ENCODE measurements around the gene STAT1.

The STAT1 gene

DNA sequence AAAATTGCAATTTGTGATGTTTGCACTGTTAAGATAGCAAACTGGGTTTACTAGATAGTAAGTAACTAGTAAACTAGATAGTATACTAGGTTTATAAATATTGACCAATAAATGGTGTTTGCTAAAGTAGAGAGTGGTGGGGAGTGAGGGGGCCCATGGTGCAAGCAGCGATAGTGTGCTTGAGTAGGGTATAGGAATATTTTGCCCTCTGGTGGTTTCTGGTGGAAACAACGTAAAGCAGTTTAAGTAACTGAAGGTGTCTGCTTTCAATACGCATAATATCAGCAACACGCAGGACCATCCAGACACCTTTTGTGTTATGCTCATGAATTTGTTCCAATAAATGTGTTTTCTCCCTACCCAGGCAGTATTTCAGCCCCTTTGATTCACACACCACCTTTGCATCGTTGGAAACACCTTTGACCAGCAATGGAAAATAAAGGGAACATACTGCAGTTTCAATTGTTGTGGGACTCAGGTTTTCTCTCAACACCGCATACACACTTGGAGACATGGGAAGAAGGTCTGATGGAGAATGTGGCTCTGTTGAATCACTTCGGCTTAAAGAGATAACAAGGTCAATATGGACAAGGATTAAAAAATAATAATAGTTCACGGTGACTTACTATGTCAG, 16.7 kb upstream of the STAT1 start:
- peak; percentile 55 for DNase-seq

DNA sequence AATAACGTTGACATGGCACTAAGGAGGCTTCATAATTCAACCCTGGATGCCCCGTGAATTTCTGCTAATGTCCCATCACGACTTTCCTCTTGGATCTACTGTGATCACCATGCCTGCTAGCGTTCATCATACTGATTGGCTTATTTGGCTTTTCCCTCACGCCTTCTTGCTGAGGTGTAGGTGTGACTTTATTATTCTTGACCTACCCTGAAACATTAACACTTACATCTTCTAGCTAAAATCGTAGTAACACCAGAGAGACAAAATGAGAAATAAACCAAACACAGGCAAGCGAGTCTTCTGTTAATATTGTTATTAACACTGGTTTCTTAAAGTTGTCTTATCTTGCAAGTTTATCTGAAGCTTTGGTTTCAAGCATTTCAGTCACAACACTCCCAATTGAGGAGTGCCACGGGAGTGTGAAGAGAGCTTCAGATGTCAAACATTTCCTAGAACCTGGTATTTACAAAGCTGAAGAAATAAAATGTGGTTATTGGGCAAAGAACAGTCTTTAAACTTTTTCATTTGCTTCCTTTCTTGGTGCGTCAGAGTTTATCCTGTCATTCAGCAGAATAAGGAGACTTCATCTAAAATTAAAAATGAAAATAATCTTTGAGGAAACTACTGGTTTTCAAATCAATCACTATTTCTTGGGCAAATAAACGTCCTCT, 15.4 kb upstream of the STAT1 start:
- no peak for DNase-seq

DNA sequence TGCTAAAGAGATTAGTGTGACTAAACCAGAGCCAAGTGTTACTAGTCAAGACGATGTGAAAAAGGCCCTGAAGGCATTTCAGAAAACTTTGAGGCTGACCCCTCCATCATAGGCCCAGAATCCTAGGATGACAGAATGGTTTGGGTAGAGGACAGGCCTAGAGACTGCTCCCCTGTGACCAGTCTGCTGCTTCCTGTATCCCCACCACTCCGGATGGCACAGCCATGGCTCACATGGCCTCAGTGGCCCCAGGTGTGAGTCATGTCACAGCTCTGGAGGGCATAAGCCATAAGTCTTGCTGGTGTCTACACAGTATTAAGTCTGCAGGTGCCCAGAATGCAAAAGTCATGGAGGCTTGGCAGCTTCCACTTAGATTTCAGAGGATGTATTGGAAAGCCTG, 12.4 kb upstream of the STAT1 start:
- DNase-seq: no peak

DNA sequence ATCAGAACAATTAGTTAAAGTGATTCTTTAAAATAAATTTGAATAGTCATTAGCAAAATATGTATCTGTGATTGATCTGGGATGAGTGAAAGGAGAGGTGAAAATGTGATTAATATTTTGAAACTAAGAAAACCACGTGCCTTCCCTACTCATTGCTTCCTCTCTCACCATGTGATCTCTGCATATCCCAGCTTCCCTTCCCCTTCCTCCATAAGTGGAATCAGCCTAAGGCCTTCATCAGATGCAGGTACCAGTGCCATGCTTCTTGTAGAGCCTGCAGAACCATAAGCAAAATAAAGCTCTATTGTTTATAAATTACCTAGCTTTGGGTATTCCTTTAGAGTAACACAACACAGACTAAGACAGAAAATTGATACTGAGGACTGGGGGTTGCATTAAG, 11.2 kb upstream of the STAT1 start:
- DNase-seq: no peak

DNA sequence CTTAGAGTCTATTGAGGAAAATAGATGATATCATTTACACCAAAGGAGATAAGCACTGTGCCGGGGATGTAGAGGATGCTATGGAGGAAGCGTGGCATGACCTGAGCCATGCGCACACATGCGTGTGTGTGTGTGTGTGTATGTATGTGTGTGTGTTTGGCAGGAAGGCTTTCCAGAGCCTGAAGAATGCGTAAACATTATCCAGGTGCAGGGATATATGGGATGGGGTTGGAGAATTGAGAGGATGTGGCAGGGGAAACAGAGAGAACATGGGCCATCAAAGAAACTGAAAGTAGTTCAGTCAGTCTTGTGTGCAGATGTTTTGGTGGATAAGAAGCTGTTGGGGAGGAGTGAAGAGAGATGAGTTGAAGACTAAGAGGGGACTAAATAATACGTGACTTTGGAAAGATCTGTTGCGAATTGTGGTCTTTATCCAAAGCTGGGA, 9.3 kb upstream of the STAT1 start:
- no peak for DNase-seq

DNA sequence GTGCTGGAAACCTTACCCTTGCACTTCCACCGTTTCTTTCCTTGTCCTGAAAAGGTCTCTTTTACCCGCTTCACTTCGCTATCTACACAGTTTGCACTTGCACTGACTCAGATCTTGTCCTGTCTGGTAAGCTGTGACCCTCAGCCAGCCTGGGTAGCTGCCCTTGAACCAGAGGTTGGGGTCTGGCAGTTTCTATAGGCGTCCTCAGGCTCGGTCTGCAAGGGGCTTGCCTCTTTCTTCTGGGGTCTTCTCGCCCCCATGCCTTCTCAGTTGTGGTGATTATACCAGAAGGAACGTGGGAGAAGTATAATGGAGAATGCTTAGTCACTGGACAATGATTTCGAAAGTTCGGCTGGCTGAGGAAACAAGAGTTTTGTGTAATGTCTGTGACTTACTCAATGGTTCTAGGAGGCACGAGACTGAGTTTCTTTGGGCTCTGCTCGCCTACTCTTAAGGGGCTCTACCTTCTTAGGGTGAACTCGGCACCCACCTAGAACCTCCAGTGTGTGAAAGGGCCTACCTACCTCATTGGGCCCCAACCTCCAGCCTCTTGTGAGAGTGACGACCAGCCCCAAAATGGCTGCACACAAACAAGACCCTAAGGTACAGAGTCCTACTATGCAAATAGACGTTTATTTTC, 6.9 kb upstream of the STAT1 start:
- DNase-seq: peak; percentile 69

DNA sequence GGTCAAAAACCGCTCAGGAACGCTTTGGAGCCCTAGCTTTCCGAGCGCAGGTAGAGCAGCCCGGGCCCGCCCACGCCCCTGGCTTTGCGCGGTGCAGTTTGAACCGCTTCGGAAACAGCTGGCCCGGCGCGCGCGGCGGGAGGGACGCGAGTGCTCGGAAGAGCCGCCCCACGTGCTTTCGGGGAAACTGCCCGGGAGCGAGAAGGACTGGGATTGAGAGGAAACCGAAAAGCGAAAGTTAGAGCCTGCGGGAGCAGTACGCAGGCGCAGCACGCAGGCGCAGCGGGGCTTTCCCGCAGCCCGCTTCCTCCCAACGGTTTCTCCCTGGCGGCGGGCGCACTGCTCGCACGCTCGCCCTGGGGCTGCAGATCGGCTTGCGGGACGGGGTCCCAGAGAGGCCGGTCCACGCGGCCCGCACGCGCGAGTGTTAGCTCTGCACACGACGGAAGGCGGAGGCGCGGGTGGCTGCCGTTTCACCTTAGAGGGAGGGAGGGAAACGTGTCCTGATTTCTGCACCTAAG, 6.3 kb upstream of the STAT1 start:
- DNase-seq: peak; percentile 92

DNA sequence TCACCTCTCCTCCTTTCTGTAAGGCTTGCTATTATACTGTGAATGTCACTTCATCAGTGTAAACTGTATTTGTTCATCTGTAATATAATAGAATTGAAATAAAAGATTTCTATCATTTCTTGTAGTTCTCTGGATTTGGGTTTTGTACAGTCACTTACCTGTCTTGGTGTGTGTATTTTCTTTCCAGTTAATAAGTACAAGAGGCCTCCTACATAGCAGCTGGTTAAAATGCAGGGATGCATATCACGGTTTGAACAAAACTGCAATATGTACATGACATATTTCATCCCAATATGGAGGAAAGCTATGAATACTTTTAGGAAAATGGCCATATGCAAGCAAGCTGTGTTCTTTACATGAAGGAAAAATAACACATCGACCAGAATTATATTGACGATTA, 5.4 kb upstream of the STAT1 start:
- DNase-seq: no peak

DNA sequence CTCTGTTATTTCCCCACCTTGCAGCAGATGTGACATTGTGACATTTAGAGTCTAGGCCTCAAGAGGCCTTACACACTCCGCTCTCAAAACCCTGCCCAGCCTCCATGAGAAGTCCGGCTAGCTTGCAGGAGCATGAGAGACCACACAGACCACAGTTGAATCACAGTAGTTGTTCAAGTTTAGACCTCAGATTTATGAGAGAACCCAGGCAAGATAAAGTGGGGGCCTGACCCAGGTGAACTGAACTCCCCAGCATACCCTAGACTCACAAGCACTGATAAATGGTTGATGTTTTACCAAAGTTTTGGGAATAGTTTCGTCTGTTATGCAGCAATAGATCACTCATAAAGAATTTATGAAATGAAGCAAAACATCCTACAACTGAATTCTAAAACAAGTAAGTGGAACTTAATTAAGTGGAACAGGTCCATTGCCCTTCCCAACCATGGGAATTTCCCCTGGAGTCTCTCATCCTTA, 4.7 kb upstream of the STAT1 start:
- DNase-seq: no peak

DNA sequence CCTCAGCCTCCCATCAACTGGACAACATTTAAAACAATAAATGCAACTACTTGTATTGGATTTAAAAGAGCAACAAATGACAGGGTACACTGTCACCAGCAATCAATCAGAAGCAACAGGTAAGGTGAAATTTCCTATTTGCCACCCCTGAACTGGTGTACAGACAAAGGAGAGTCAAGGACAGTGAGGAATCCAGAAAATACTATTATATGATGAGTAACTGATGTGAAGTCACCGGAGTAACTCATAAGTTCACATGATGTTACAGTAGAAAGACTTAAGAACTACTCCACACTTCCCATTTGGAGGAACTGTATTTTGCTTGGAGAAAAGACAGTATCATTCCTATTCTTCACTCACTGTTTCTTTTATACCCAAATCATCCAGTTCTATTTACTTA, 4.1 kb upstream of the STAT1 start:
- no peak for DNase-seq

DNA sequence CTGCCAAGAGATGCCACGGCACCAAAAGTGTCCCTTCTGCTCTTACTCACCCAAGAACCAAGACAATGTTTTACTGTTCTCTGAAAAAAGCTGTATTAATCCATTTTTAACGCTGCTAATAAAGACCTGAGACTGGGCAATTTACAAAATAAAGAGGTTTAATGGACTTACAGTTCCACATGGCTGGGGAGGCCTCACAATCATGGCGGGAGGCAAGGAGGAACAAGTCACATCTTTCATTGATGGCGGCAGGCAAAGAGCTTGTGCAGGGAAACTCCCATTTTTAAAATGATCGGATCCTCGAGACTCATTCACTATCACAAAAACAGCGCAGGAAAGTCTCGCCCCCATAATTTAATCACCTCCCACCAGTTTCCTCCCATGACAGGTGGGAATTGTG, 1.9 kb upstream of the STAT1 start:
- DNase-seq: no peak

DNA sequence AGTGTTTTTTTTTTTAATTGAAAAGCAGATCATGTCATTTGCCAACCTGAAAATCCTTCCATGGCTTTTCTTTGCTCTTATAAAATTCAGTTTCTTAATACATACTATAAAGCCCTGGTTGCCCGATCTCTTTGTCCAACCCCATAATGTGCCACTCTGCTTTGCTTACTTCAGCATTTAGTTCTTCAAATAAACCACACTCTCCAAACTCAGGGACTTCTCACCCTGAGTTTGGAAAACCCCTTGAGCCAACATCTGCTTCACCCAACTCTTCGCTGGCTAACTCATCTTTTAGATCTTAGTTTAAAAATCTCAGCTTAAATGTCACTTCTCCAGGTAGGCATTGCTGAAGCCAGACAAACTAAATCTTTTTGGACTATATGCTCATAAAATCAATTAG, 1.3 kb upstream of the STAT1 start:
- no peak for DNase-seq

DNA sequence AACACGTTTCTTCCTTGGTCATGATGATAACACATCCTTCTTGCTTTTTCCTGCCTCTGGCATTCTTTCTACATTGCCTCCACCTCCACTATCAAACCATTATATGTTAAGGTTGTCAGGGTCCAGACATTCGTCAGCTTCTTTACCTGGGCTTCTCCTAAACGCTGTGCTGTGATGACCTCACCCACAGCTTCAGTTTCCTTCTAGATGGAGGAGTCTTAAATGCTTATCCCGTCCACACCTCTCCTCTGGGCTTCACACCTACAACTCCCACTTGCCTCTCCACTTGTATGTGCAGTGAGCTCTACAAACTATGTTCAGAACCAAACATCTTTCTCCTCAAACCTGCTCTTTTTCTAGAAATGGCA, 666 bp upstream of the STAT1 start:
- no peak for DNase-seq

DNA sequence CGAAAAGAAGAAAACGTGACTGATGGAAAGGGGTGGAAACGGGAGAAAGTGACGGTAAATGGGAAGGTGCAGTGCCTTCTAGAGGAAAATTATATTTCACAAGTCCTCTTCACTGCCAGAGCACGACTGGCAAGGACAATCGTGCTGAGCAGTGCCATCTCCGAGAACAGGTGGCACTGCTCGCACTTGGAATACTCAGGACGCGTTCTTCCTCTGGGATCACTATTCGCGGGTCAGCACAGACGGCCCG, 364 bp downstream of the STAT1 start:
- no peak for DNase-seq

DNA sequence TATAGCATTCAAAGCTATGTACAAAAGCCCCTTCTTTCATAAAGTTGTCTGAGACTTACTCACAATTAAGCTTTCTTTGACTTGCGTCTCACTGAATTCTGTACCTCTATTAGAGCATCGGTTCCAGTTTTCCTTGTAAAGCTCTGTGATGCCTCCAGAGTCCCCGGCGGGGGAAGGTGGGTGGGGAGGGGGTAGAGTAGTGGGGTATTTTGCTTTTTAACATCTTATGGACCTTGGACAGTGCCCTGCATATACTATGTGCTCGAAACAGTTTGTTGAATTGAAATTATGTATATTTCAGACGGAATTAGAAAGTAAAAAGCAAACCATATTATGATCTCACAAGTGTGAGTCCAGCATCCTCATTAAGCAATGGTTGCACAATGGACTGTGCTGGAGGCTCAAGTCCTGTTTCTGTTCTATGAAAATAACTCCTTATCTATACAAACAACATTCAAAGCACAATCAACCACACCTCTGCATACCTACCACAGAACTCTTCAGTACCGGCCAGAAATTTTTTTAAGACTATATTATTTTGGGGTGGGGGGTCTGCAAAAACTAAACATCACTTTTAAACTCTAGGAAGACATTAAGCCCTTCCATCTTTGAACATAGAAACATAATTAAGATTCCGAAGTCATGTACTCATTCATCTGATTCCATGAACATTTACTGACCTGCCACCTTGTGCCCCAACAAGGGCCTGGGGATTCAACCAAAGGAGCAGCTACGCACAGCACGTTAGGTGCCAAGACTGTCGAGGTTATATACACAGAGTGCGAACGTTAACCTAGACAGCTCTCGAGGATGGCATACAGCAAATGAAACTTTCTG, 908 bp downstream of the STAT1 start:
- DNase-seq: no peak

DNA sequence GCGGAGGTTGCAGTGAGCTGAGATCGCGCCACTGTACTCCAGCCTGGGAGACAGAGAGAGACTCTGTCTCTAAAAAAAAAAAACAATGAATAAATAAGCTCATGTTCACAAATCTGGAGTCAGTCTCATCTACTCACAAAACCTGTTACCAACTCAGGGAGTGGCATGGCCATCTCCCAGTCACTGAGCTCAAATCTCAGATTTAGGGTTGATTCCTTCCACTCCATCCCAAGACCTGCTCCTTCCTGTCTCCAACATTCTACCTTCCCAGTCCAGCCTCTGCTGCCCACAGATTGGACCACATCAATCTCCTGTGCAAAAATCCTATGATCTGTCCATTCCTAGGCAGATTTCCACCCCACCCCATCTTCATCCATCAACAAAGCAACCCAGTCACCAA, 1.6 kb downstream of the STAT1 start:
- no peak for DNase-seq

DNA sequence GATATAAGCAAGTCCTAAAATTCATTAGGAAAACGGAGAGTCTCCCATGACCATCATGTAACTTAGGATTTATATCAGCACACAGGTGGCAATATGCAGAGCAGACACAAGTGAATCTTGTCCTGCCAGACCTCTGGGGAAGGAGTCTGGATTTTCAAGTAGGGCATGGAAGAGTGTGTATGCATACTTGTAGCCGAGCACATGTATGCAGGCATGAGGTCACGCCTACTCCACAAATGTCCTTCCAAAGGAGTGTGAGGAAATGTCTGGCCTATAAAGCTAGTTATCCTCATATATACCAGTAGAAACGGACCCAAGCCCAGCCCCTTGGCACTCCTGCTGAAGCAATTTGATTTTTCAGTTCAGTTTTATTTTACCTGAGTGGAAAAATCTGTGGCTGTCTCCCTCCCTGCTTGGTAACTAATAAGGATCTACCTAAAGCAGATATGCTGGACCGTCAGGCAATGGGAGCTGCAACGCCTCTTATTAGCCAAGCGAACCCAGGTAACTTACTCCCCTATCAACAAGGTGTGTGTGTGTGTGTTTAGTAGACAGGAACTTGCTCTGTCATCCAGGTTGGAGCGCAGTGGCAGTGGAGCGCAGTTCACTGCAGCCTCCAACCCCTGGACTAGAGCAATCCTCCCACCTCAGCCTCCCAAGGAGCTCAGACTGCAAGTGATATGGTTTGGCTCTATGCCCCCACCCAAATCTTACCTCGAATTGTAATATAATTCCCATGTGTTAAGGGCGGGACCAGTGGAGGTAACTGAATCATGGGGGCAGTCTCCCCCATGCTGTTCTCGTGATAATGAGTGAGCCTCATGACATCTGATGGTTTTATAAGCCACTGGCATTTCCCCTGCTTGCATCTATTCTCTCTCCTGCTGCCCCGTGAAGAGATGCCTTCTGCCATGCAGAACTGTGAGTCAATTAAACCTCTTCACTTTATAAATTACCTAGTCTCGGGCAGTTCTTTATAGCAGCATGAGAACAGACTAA, 2.8 kb downstream of the STAT1 start:
- DNase-seq: peak; percentile 37

DNA sequence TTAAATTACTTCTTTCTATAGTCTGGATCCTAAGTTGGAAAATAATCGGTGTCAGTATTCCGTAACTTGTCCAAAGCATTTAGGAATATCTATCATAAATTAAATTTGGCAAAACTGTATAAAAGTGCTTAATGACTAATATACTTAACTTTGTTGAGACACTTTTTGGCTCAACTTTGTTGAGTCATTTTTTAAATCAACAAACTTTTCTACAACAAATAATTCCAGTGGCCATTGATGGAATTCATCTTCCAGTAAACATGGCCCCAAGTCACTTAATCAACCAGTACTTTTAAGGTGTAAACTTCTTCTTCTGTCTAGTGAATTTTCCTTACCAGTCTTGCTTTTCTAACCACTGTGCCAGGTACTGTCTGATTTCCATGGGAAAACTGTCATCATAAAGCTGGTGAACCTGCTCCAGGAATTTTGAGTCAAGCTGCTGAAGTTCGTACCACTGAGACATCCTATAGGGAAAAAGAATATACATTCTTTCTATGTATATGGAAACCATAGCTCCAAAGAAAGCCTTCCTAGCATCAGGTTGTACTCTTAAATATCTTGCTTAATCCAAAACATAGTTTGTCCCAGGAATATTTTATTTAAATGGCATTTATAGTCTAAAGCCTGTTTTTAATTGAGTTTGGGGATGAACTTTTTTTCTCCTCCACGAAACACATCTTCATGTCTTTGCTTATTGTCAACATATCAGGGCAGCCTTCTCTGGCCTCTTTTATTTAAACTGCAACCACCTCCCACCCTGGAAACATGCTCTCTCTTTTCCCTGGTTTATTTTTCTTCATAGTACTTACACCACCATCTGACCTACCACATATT, 4.2 kb downstream of the STAT1 start:
- no peak for DNase-seq

DNA sequence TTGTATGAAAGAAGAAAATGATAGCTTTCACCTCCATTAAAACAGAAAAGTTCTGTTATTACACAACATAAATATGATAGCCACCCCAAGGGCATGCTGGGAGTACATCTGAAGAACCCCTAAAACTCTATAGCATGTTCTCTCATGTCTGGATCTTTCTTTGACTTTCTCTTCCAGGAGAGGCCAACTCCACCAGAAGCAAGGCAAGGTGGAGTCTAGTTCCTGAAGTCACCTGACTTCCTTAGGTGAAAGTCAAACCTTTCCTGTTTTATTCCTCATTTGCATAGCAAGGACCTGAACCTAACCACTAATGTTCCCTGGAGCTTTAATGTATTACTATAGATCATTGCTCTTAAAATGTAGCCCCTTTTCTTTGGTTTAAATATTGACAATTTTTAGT, 5.7 kb downstream of the STAT1 start:
- DNase-seq: no peak

DNA sequence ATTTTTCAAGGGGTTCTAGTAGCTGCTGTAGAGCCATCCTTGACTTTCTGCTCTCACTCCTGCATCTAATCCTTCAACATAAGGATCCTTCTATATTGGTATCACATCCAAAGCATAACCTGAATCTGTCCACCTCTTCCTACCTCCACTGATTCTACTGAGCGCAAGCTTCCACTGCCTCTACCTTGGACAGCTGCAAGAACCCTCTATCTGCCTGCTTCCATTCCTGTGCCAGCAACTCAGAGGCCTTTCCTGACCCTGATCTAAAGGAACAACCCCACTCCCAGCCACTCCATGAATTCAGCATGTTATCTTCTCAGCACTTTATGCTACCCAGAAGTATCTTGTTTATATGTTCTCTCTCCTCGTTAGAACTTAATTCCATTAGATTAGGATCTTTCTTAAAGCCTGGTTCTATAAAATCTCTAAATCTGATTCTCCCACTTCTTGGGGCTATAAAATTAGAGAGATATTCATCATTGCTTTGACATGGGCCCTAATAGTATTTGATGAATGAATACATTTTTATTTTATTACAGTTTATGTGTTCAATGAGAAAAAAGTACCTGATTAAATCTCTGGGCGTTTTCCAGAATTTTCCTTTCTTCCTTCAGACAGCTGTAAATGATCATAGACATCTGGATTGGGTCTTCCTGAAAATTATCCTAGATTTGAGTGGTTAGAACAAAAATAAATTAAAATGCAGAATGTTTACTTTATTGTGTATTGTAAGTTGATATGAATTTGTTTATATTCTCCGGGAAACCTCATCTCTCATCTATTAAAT, 6.8 kb downstream of the STAT1 start:
- no peak for DNase-seq

DNA sequence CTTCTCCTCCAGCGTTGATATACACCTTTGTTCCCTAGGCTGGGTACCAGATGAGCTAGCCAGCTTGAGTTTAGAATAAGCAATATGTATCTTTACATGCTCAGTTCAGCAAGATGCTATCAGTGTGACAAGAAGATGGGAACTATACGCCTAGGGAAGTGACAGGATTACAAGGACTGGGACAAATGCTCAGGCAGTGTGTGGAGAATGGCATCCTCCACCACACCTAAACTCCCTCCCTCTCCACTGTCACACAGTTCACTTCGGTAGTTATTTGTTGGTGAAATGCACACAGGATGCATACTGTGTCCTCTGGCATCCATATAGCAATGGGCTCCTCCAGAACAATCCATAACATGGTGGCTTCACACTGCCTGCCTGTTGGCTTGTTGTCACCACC, 7.7 kb downstream of the STAT1 start:
- DNase-seq: no peak

Measured in stimulated activated CD4-positive, alpha-beta T cell treated with anti-CD3 and anti-CD28 coated beads, Interleukin-4, amount 100 ng/mL, for 24 hours (primary cell).